Measurements from ENCODE around the gene IL4I1. TPM values are rescaled to one million over a fixed set of nuclear protein-coding genes. Genes with fewer than 3 reads are reported as not detected.

Gene IL4I1
- polyA plus RNA-seq, 3 donors, result 3.2 to 3.5 (median 3.2) TPM

- DNase-seq (ENCODE audit: low read depth in 3 of 3, low spot score in 2 of 3), result no peak
Measured at GRCh38 chr19:49854378-49855263, 42.1 kb downstream of the IL4I1 start.

- no peak for DNase-seq (ENCODE audit: low read depth in 3 of 3, low spot score in 2 of 3)
Measured at GRCh38 chr19:49853852-49854377, 42.8 kb downstream of the IL4I1 start.

GRCh38 chr19:49852631-49853126 is 44.0 kb downstream of the IL4I1 start:
- DNase-seq (ENCODE audit: low read depth in 3 of 3, low spot score in 2 of 3), result no peak

- DNase-seq (ENCODE audit: low read depth in 3 of 3, low spot score in 2 of 3), result no peak
Measured at GRCh38 chr19:49851456-49852259, 45.0 kb downstream of the IL4I1 start.

- DNase-seq (ENCODE audit: low read depth in 3 of 3, low spot score in 2 of 3), result peak; percentile 77 to 79 (median 78)
Measured at GRCh38 chr19:49850487-49851342, 46.0 kb downstream of the IL4I1 start, which contains the start of gene PTOV1. Gene PTOV1 (plus strand): TSS chr19:49851159.

GRCh38 chr19:49850221-49850486 is 46.5 kb downstream of the IL4I1 start:
- no peak for DNase-seq (ENCODE audit: low read depth in 3 of 3, low spot score in 2 of 3)

GRCh38 chr19:49849433-49850220 is 47.1 kb downstream of the IL4I1 start:
- DNase-seq (ENCODE audit: low read depth in 3 of 3, low spot score in 2 of 3), result no peak

- DNase-seq (ENCODE audit: low read depth in 3 of 3, low spot score in 2 of 3), result no peak
Measured at GRCh38 chr19:49848938-49849337, 47.7 kb downstream of the IL4I1 start.

- DNase-seq (ENCODE audit: low read depth in 3 of 3, low spot score in 2 of 3), result no peak
Measured at GRCh38 chr19:49847731-49848696, 48.7 kb downstream of the IL4I1 start.

GRCh38 chr19:49846408-49846807 is 50.3 kb downstream of the IL4I1 start:
- no peak for DNase-seq (ENCODE audit: low read depth in 3 of 3, low spot score in 2 of 3)

GRCh38 chr19:49845414-49845813 is 51.3 kb downstream of the IL4I1 start:
- no peak for DNase-seq (ENCODE audit: low read depth in 3 of 3, low spot score in 2 of 3)

GRCh38 chr19:49844138-49845095 is 52.3 kb downstream of the IL4I1 start:
- DNase-seq (ENCODE audit: low read depth in 3 of 3, low spot score in 2 of 3), result no peak

GRCh38 chr19:49843265-49843664 is 53.4 kb downstream of the IL4I1 start:
- DNase-seq (ENCODE audit: low read depth in 3 of 3, low spot score in 2 of 3), result no peak

GRCh38 chr19:49840736-49841249 is 55.9 kb downstream of the IL4I1 start:
- DNase-seq (ENCODE audit: low read depth in 3 of 3, low spot score in 2 of 3), result no peak

GRCh38 chr19:49840321-49840720 is 56.4 kb downstream of the IL4I1 start:
- no peak for DNase-seq (ENCODE audit: low read depth in 3 of 3, low spot score in 2 of 3)

GRCh38 chr19:49839713-49840112 is 57.0 kb downstream of the IL4I1 start:
- no peak for DNase-seq (ENCODE audit: low read depth in 3 of 3, low spot score in 2 of 3)

Data from right renal cortex interstitium (tissue), 3 donors.